GM23248 (cell line): ENCODE data around the gene RNF14.

ENCODE experiments used
- EZH2 ChIP-seq: fragments of 200-600 bp; sonication (generic); IDR thresholded peaks from 2 replicates; pipeline ENCODE4 v1.6.1; 2018; ENCODE audit warnings: antibody characterized with exemption, mild to moderate bottlenecking; ENCODE audit not compliant: insufficient read depth, poor library complexity, severe bottlenecking
- EZH2phosphoT487 ChIP-seq: fragments of 200-600 bp; sonication (generic); IDR thresholded peaks from 2 replicates; pipeline ENCODE4 v1.6.1; 2018; ENCODE audit warnings: antibody characterized with exemption, moderate library complexity, mild to moderate bottlenecking, low read depth; ENCODE audit not compliant: insufficient read depth

DNA sequence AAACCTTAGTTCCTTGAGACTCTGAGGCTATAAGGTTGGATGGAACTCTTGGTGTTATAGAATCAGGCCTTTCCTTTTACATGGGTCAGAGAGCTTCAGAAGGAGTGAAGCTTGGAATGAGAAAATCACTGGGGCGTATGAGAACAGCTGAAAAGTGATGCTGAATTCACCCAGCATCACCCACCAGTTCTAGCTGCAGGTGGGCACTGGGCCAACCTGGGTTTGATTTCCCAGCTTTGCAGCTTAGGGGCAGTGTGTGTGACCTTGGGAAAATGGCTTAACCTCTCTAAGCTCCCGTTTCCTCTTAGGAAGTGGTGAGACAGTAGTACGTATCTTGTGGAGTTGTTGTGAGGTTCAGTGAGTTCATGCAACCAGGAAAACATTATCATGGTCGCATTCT, 21.6 kb upstream of the RNF14 start:
- no peak for TF ChIP-seq EZH2
- TF ChIP-seq EZH2phosphoT487: no peak
